Mesendoderm (in vitro differentiated cells): Measurements from ENCODE around the gene RAPGEF6.

ENCODE experiments used
- DNase-seq: peaks from one replicate; pipeline ENCODE4 v3.0.0; 2013
- H2AK5ac ChIP-seq: 2 replicates; pipeline ENCODE4 v1.6.1; 2013; ENCODE audit warnings: low read length, inconsistent platforms
- H2BK120ac ChIP-seq: 2 replicates; pipeline ENCODE4 v1.6.1; 2013; ENCODE audit warnings: low read depth, mild to moderate bottlenecking, low read length, moderate library complexity, mixed read lengths
- H2BK15ac ChIP-seq: replicated peaks from 2 replicates; pipeline ENCODE4 v1.6.1; 2013; ENCODE audit warnings: low read depth, mild to moderate bottlenecking, moderate library complexity
- H2BK5ac ChIP-seq: 2 replicates; pipeline ENCODE4 v1.6.1; 2013; ENCODE audit warnings: low read length, inconsistent platforms
- H3K18ac ChIP-seq: 2 replicates; pipeline ENCODE4 v1.6.1; 2013; ENCODE audit warnings: mild to moderate bottlenecking, low read length, mixed read lengths
- H3K23ac ChIP-seq: one replicate; pipeline ENCODE4 v1.6.1; 2013; ENCODE audit warnings: low read length
- H3K27ac ChIP-seq: 2 replicates; pipeline ENCODE4 v1.5.1; 2013; ENCODE audit warnings: low read depth, mild to moderate bottlenecking, inconsistent platforms, low read length, moderate library complexity
- H3K27me3 ChIP-seq: 2 replicates; pipeline ENCODE4 v1.6.1; 2013; ENCODE audit warnings: low read length, control low read depth, mild to moderate bottlenecking, inconsistent platforms; ENCODE audit not compliant: insufficient read depth, poor library complexity
- H3K36me3 ChIP-seq: 2 replicates; pipeline ENCODE4 v1.6.1; 2013; ENCODE audit warnings: low read length, inconsistent platforms; ENCODE audit not compliant: control insufficient read depth, insufficient read depth
- H3K4ac ChIP-seq: one replicate; pipeline ENCODE4 v1.6.1; 2013; ENCODE audit warnings: low read depth, mild to moderate bottlenecking, low read length, moderate library complexity
- H3K4me1 ChIP-seq: 2 replicates; pipeline ENCODE4 v1.6.1; 2013; ENCODE audit warnings: low read depth, low read length, inconsistent platforms; ENCODE audit not compliant: control insufficient read depth
- H3K4me2 ChIP-seq: 2 replicates; pipeline ENCODE4 v1.6.1; 2013; ENCODE audit warnings: low read length
- H3K4me3 ChIP-seq: 2 replicates; pipeline ENCODE4 v1.5.1; 2013; ENCODE audit warnings: mild to moderate bottlenecking, low read length
- H3K56ac ChIP-seq: one replicate; pipeline ENCODE4 v1.6.1; 2013; ENCODE audit warnings: low read length
- H3K79me1 ChIP-seq: 2 replicates; pipeline ENCODE4 v1.6.1; 2013; ENCODE audit warnings: low read length, inconsistent platforms
- H3K79me2 ChIP-seq: 2 replicates; pipeline ENCODE4 v1.6.1; 2013; ENCODE audit warnings: mild to moderate bottlenecking, low read length; ENCODE audit not compliant: control insufficient read depth, insufficient read depth
- H3K9ac ChIP-seq: 2 replicates; pipeline ENCODE4 v1.6.1; 2013; ENCODE audit warnings: low read length, inconsistent platforms
- H4K5ac ChIP-seq: one replicate; pipeline ENCODE4 v1.6.1; 2013; ENCODE audit warnings: low read length
- H4K8ac ChIP-seq: one replicate; pipeline ENCODE4 v1.6.1; 2013; ENCODE audit warnings: low read depth, mild to moderate bottlenecking, control low read depth, low read length, moderate library complexity
- WGBS: extraction: QIAGEN DNeasy Blood & Tissue Kit; methylation state at CpG from one replicate; pipeline ENCODE4 v1.1.7; 2013; ENCODE audit warnings: low lambda C conversion rate, missing lambda C conversion rate; ENCODE audit not compliant: insufficient coverage; ENCODE audit errors: extremely low coverage; 5-methylcytosine and 5-hydroxymethylcytosine counted together

The RAPGEF6 gene

GRCh38 chr5:131441184-131441583, 193.8 kb downstream of the RAPGEF6 start:
- Histone ChIP-seq H3K79me2 (no peaks in the 10 kb centered on the region), H2BK120ac (no peak overlapping the region), H2BK5ac (no peak overlapping the region), H3K27me3 (no peaks in the 10 kb centered on the region), H3K18ac (no peak overlapping the region), H3K23ac (no peak overlapping the region), H3K56ac (no peak overlapping the region), H3K36me3 (no peaks in the 10 kb centered on the region), H2AK5ac (no peak overlapping the region), H4K5ac (no peak overlapping the region), H3K4ac (no peak overlapping the region), H3K4me2 (no peak overlapping the region), H3K79me1 (no peaks in the 10 kb centered on the region), H4K8ac (no peak overlapping the region), H3K27ac (no peak overlapping the region), H3K4me1 (no peaks in the 10 kb centered on the region), H2BK15ac (no peak overlapping the region), H3K9ac (no peak overlapping the region), H3K4me3 (no peak overlapping the region)
- DNase-seq: no peak
- WGBS: no CpG with 5 or more reads among the region's 2 CpGs

- Histone ChIP-seq H3K4me3 (no peak overlapping the region), H3K36me3 (peaks cover 3% of the 10 kb centered on the region)
Measured at GRCh38 chr5:131436081-131436480, 198.9 kb downstream of the RAPGEF6 start.

GRCh38 chr5:131433109-131433508, 201.9 kb downstream of the RAPGEF6 start:
- no CpG with 5 or more reads among the region's 1 CpG for WGBS
- Histone ChIP-seq H3K56ac (no peak overlapping the region), H3K27me3 (no peaks in the 10 kb centered on the region), H3K23ac (no peak overlapping the region), H2BK5ac (no peak overlapping the region), H3K4me1 (no peaks in the 10 kb centered on the region), H3K9ac (no peak overlapping the region), H3K79me1 (no peaks in the 10 kb centered on the region), H3K4ac (no peak overlapping the region), H3K79me2 (no peaks in the 10 kb centered on the region), H3K4me2 (no peak overlapping the region), H3K4me3 (no peak overlapping the region), H2BK15ac (no peak overlapping the region), H2BK120ac (no peak overlapping the region), H3K18ac (no peak overlapping the region), H4K5ac (no peak overlapping the region), H2AK5ac (no peak overlapping the region), H3K27ac (no peak overlapping the region), H3K36me3 (peaks cover 3% of the 10 kb centered on the region), H4K8ac (no peak overlapping the region)
- no peak for DNase-seq

More at GRCh38 chr5:131436081-131436480, 198.9 kb downstream of the RAPGEF6 start:
- Histone ChIP-seq H4K8ac (no peak overlapping the region), H2AK5ac (no peak overlapping the region), H3K56ac (no peak overlapping the region), H3K4ac (no peak overlapping the region), H3K9ac (no peak overlapping the region), H3K4me1 (no peaks in the 10 kb centered on the region), H3K79me2 (no peaks in the 10 kb centered on the region), H3K27ac (no peak overlapping the region), H2BK5ac (no peak overlapping the region), H2BK15ac (no peak overlapping the region), H4K5ac (no peak overlapping the region), H3K23ac (no peak overlapping the region), H3K27me3 (no peaks in the 10 kb centered on the region), H3K4me2 (no peak overlapping the region), H3K18ac (no peak overlapping the region), H2BK120ac (no peak overlapping the region), H3K79me1 (no peaks in the 10 kb centered on the region)
- no CpG with 5 or more reads among the region's 2 CpGs for WGBS
- no peak for DNase-seq

- H2BK120ac ChIP-seq: no peak overlapping the region
- no peak overlapping the region for H4K5ac ChIP-seq
- no peak for DNase-seq
- no peaks in the 10 kb centered on the region for H3K79me1 ChIP-seq
- H2BK5ac ChIP-seq: no peak overlapping the region
- no peak overlapping the region for H2AK5ac ChIP-seq
- no peak overlapping the region for H3K27ac ChIP-seq
- peaks cover 3% of the 10 kb centered on the region for H3K36me3 ChIP-seq
- no peak overlapping the region for H2BK15ac ChIP-seq
- H4K8ac ChIP-seq: no peak overlapping the region
- H3K4ac ChIP-seq: no peak overlapping the region
- no peaks in the 10 kb centered on the region for H3K27me3 ChIP-seq
- no peak overlapping the region for H3K23ac ChIP-seq
- no peak overlapping the region for H3K4me3 ChIP-seq
- H3K4me1 ChIP-seq: no peaks in the 10 kb centered on the region
- no peak overlapping the region for H3K4me2 ChIP-seq
- H3K9ac ChIP-seq: no peak overlapping the region
- WGBS: no CpG with 5 or more reads among the region's 2 CpGs
- no peak overlapping the region for H3K18ac ChIP-seq
- H3K79me2 ChIP-seq: no peaks in the 10 kb centered on the region
- H3K56ac ChIP-seq: no peak overlapping the region
Measured at GRCh38 chr5:131431794-131432193, 203.2 kb downstream of the RAPGEF6 start.

GRCh38 chr5:131430794-131431193, 204.2 kb downstream of the RAPGEF6 start:
- H2AK5ac ChIP-seq: no peak overlapping the region
- no peak overlapping the region for H3K9ac ChIP-seq
- DNase-seq: no peak
- H3K4me3 ChIP-seq: no peak overlapping the region
- no peak overlapping the region for H3K56ac ChIP-seq
- H3K4me2 ChIP-seq: no peak overlapping the region
- no peak overlapping the region for H3K23ac ChIP-seq
- H3K27me3 ChIP-seq: no peaks in the 10 kb centered on the region
- H3K18ac ChIP-seq: no peak overlapping the region
- H2BK120ac ChIP-seq: no peak overlapping the region
- H3K4me1 ChIP-seq: no peaks in the 10 kb centered on the region
- H4K8ac ChIP-seq: no peak overlapping the region
- no peaks in the 10 kb centered on the region for H3K79me1 ChIP-seq
- H3K27ac ChIP-seq: no peak overlapping the region
- H3K79me2 ChIP-seq: no peaks in the 10 kb centered on the region
- no peak overlapping the region for H4K5ac ChIP-seq
- no peak overlapping the region for H3K4ac ChIP-seq
- WGBS: no CpG with 5 or more reads among the region's 1 CpG
- no peak overlapping the region for H2BK15ac ChIP-seq
- no peak overlapping the region for H2BK5ac ChIP-seq
- H3K36me3 ChIP-seq: peaks cover 3% of the 10 kb centered on the region

- Histone ChIP-seq H2BK5ac (no peak overlapping the region), H3K36me3 (no peaks in the 10 kb centered on the region), H3K4me1 (no peaks in the 10 kb centered on the region), H3K79me1 (no peaks in the 10 kb centered on the region), H4K8ac (no peak overlapping the region), H3K79me2 (no peaks in the 10 kb centered on the region), H3K4me2 (no peak overlapping the region), H3K4me3 (no peak overlapping the region), H3K9ac (no peak overlapping the region), H2BK120ac (no peak overlapping the region), H2BK15ac (no peak overlapping the region), H4K5ac (no peak overlapping the region), H3K27me3 (no peaks in the 10 kb centered on the region), H3K56ac (no peak overlapping the region), H3K18ac (no peak overlapping the region), H3K23ac (no peak overlapping the region), H3K27ac (no peak overlapping the region), H3K4ac (no peak overlapping the region), H2AK5ac (no peak overlapping the region)
- no CpG with 5 or more reads among the region's 1 CpG for WGBS
- no peak for DNase-seq
Measured at GRCh38 chr5:131426011-131426410, 209.0 kb downstream of the RAPGEF6 start.
